ENCODE measurements around the gene EYA2. TPM values are rescaled to one million over a fixed set of nuclear protein-coding genes. Genes with fewer than 3 reads are reported as not detected.

EYA2 gene
- total RNA-seq, 1 donor = 1.6 TPM

DNA sequence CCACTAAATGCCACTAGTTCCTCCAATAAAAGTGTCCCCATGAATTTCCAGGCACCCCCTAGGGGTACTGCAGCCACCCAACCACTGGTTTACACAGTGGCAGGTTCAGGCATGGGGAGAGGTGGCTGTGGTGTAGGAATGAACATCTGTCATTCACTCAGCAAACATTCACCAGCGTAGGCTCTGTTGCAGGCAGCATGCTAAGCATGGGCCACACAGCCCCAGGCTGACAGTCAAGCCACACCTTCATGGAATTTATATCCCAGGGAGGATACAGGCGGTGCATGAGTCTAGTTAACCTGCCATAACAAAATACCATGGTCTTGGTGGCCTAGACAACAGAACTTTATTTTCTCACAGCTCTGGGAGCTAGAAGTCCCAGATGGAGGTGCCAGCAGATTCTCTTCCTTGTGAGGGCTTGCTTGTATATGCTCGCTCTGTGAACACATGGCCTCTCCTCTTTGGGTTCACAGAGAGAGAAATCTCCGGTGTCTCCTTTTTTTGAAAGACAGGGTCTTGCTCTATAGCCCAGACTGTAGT is 135.7 kb downstream of the EYA2 start:
- DNase-seq (ENCODE audit: low read depth) = no peak
- H3K4me3 ChIP-seq (ENCODE audit: low read depth, low read length) = no peak overlapping the region
- TF ChIP-seq, protein P1, sequence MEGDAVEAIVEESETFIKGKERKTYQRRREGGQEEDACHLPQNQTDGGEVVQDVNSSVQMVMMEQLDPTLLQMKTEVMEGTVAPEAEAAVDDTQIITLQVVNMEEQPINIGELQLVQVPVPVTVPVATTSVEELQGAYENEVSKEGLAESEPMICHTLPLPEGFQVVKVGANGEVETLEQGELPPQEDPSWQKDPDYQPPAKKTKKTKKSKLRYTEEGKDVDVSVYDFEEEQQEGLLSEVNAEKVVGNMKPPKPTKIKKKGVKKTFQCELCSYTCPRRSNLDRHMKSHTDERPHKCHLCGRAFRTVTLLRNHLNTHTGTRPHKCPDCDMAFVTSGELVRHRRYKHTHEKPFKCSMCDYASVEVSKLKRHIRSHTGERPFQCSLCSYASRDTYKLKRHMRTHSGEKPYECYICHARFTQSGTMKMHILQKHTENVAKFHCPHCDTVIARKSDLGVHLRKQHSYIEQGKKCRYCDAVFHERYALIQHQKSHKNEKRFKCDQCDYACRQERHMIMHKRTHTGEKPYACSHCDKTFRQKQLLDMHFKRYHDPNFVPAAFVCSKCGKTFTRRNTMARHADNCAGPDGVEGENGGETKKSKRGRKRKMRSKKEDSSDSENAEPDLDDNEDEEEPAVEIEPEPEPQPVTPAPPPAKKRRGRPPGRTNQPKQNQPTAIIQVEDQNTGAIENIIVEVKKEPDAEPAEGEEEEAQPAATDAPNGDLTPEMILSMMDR (IDR thresholded peaks at IDR 0.05; ENCODE audit: insufficient read depth, low read length) = no peak

DNA sequence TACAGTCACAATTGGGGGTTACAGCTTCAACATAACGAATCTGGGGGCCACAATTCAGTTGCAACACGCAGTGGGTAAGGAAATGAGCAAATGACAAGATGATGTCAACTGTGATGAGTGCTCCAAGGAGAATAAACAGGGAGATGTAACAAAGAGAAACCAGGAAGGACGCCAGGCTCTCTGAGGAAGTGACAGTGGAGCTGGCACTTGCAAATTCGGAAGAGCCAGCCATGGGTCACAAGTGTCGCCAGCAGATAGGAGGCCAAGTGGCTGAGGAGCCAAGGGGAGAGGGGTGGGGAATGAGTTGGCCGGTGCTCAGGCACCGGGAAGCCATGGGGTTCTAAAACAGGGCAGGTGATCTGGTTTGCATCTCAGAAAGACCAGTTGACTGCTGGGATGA is 136.4 kb downstream of the EYA2 start:
- TF ChIP-seq, protein P1 (IDR thresholded peaks at IDR 0.05; ENCODE audit: insufficient read depth, low read length) = no peak
- no peak overlapping the region for H3K4me3 ChIP-seq (ENCODE audit: low read depth, low read length)
- no peak for DNase-seq (ENCODE audit: low read depth)

DNA sequence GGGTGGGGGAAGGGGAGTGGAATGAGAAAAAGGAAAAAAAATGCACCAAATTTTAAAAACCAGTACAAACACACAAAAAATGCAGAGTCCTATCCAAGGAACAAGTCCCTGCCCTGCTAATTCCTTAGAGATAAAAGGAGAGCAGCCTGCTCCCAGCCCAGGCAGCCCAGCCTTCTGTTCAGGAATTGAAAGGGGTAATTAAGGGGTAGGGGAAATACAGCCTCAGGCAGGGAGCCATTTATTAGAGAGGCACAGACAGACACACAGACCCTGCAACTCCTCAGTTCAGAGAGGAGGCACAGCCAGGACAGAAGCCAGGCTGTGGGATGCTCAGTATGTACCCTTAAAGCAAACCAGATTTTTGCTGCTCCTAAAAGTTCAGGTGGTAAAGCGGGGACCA is 137.2 kb downstream of the EYA2 start:
- DNase-seq (ENCODE audit: low read depth) = no peak
- no peak overlapping the region for H3K4me3 ChIP-seq (ENCODE audit: low read depth, low read length)
- TF ChIP-seq, protein P1 (IDR thresholded peaks at IDR 0.05; ENCODE audit: insufficient read depth, low read length) = no peak

- DNase-seq (ENCODE audit: low read depth) = no peak
- TF ChIP-seq, protein P1 (IDR thresholded peaks at IDR 0.05; ENCODE audit: insufficient read depth, low read length) = no peak
- no peak overlapping the region for H3K4me3 ChIP-seq (ENCODE audit: low read depth, low read length)
Observed at GRCh38 chr20:47032933-47033578, 138.4 kb downstream of the EYA2 start.

GRCh38 chr20:47033665-47034064 is 139.0 kb downstream of the EYA2 start:
- no peak for DNase-seq (ENCODE audit: low read depth)
- TF ChIP-seq, protein P1 (IDR thresholded peaks at IDR 0.05; ENCODE audit: insufficient read depth, low read length) = no peak
- no peak overlapping the region for H3K4me3 ChIP-seq (ENCODE audit: low read depth, low read length)

DNA sequence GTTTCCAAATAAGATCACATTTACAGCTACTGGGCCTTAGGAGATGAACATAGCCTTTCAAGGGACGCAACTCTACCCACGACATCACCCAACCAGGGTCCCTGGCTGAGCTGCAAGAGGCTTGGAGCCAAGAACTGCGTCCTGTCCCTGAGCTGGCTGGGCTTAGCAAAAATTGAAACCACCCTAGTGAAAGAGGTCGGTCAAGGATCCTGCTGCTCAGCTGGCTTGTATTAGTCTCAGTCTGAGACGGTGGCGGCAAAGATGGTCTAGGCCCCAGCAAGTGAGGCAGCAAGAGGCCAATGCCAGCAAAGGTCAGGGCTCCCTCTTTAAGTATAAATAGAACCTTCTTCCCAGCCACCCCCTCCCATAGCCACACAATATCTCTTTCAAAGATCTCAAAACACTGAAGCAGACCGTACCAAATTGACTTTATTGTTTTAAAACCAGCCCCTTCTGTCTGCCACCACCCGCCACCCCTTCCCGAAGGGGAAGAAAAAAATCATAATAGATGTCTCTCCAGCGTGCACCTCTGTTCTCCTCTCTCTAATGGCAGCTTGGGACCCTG is 140.5 kb downstream of the EYA2 start:
- TF ChIP-seq, protein P1 (IDR thresholded peaks at IDR 0.05; ENCODE audit: insufficient read depth, low read length) = no peak
- H3K4me3 ChIP-seq (ENCODE audit: low read depth, low read length) = no peak overlapping the region
- DNase-seq (ENCODE audit: low read depth) = no peak

All from fibroblast of the aortic adventitia (primary cell).